ENCODE data around the gene DOCK6.

DOCK6 gene

GRCh38 chr19:11227195-11227886 lies 35.0 kb downstream of the DOCK6 start:
- H3K27ac Mint-ChIP-seq: no peak overlapping the region
- no peaks in the 10 kb centered on the region for H3K27me3 Mint-ChIP-seq

GRCh38 chr19:11226716-11227166 lies 35.6 kb downstream of the DOCK6 start:
- Mint-ChIP-seq H3K4me1 (no peaks in the 10 kb centered on the region), H3K27me3 (no peaks in the 10 kb centered on the region), H3K9me3 (peaks cover 3% of the 10 kb centered on the region), H3K36me3 (peaks cover 15% of the 10 kb centered on the region), H3K4me3 (no peak overlapping the region), H3K27ac (no peak overlapping the region)
- no peak for ATAC-seq

More at GRCh38 chr19:11227195-11227886, 35.0 kb downstream of the DOCK6 start:
- ATAC-seq: no peak
- H3K36me3 Mint-ChIP-seq: peaks cover 9% of the 10 kb centered on the region
- H3K4me1 Mint-ChIP-seq: no peaks in the 10 kb centered on the region
- H3K9me3 Mint-ChIP-seq: peaks cover 3% of the 10 kb centered on the region
- no peak overlapping the region for H3K4me3 Mint-ChIP-seq

GRCh38 chr19:11225815-11226214 lies 36.5 kb downstream of the DOCK6 start:
- no peak for ATAC-seq
- no peaks in the 10 kb centered on the region for H3K4me1 Mint-ChIP-seq
- H3K27me3 Mint-ChIP-seq: no peaks in the 10 kb centered on the region
- H3K9me3 Mint-ChIP-seq: peaks cover 12% of the 10 kb centered on the region
- peaks cover 24% of the 10 kb centered on the region for H3K36me3 Mint-ChIP-seq
- no peak overlapping the region for H3K27ac Mint-ChIP-seq
- no peak overlapping the region for H3K4me3 Mint-ChIP-seq

GRCh38 chr19:11225172-11225571 lies 37.2 kb downstream of the DOCK6 start:
- no peak overlapping the region for H3K4me3 Mint-ChIP-seq
- H3K27me3 Mint-ChIP-seq: no peaks in the 10 kb centered on the region
- ATAC-seq: no peak
- no peaks in the 10 kb centered on the region for H3K4me1 Mint-ChIP-seq
- H3K36me3 Mint-ChIP-seq: peaks cover 30% of the 10 kb centered on the region
- no peak overlapping the region for H3K27ac Mint-ChIP-seq
- peaks cover 16% of the 10 kb centered on the region for H3K9me3 Mint-ChIP-seq

GRCh38 chr19:11224429-11224828 lies 37.9 kb downstream of the DOCK6 start:
- Mint-ChIP-seq H3K4me3 (no peak overlapping the region), H3K27me3 (no peaks in the 10 kb centered on the region), H3K36me3 (peaks cover 31% of the 10 kb centered on the region), H3K9me3 (peaks cover 17% of the 10 kb centered on the region), H3K4me1 (no peaks in the 10 kb centered on the region), H3K27ac (no peak overlapping the region)
- no peak for ATAC-seq

GRCh38 chr19:11223200-11223599 lies 39.1 kb downstream of the DOCK6 start:
- H3K9me3 Mint-ChIP-seq: peaks cover 17% of the 10 kb centered on the region
- no peak overlapping the region for H3K4me3 Mint-ChIP-seq
- H3K27me3 Mint-ChIP-seq: no peaks in the 10 kb centered on the region
- no peak for ATAC-seq
- H3K36me3 Mint-ChIP-seq: peaks cover 31% of the 10 kb centered on the region
- H3K27ac Mint-ChIP-seq: no peak overlapping the region
- no peaks in the 10 kb centered on the region for H3K4me1 Mint-ChIP-seq

- peaks cover 33% of the 10 kb centered on the region for H3K36me3 Mint-ChIP-seq
- H3K27me3 Mint-ChIP-seq: peaks cover 9% of the 10 kb centered on the region
- no peaks in the 10 kb centered on the region for H3K4me1 Mint-ChIP-seq
- no peak overlapping the region for H3K27ac Mint-ChIP-seq
- ATAC-seq: no peak
- no peak overlapping the region for H3K4me3 Mint-ChIP-seq
- peaks cover 17% of the 10 kb centered on the region for H3K9me3 Mint-ChIP-seq
Measured at GRCh38 chr19:11221082-11221598, 41.2 kb downstream of the DOCK6 start.

GRCh38 chr19:11214387-11214786 lies 47.9 kb downstream of the DOCK6 start:
- H3K27me3 Mint-ChIP-seq: peaks cover 9% of the 10 kb centered on the region
- peaks cover 34% of the 10 kb centered on the region for H3K36me3 Mint-ChIP-seq

GRCh38 chr19:11210656-11210928 lies 51.7 kb downstream of the DOCK6 start:
- Mint-ChIP-seq H3K4me1 (peaks cover 10% of the 10 kb centered on the region), H3K9me3 (peaks cover 19% of the 10 kb centered on the region), H3K4me3 (no peak overlapping the region), H3K36me3 (peaks cover 31% of the 10 kb centered on the region), H3K27me3 (no peaks in the 10 kb centered on the region), H3K27ac (peak overlapping the region; percentile 6)
- ATAC-seq: no peak

More at GRCh38 chr19:11214387-11214786, 47.9 kb downstream of the DOCK6 start:
- H3K4me3 Mint-ChIP-seq: no peak overlapping the region
- peaks cover 22% of the 10 kb centered on the region for H3K9me3 Mint-ChIP-seq
- no peak overlapping the region for H3K27ac Mint-ChIP-seq
- no peaks in the 10 kb centered on the region for H3K4me1 Mint-ChIP-seq
- no peak for ATAC-seq

GRCh38 chr19:11209839-11210655 lies 52.3 kb downstream of the DOCK6 start:
- no peak for ATAC-seq
- peak overlapping the region; percentile 6 for H3K27ac Mint-ChIP-seq
- peak overlapping the region; percentile 37 for H3K4me3 Mint-ChIP-seq

GRCh38 chr19:11208561-11209471 lies 53.5 kb downstream of the DOCK6 start:
- Mint-ChIP-seq H3K4me3 (no peak overlapping the region), H3K4me1 (peaks cover 24% of the 10 kb centered on the region), H3K27me3 (no peaks in the 10 kb centered on the region), H3K27ac (no peak overlapping the region), H3K9me3 (peaks cover 19% of the 10 kb centered on the region), H3K36me3 (peaks cover 26% of the 10 kb centered on the region)
- ATAC-seq: no peak

More at GRCh38 chr19:11209839-11210655, 52.3 kb downstream of the DOCK6 start:
- peaks cover 26% of the 10 kb centered on the region for H3K36me3 Mint-ChIP-seq
- H3K9me3 Mint-ChIP-seq: peaks cover 19% of the 10 kb centered on the region
- peaks cover 12% of the 10 kb centered on the region for H3K4me1 Mint-ChIP-seq
- H3K27me3 Mint-ChIP-seq: no peaks in the 10 kb centered on the region

GRCh38 chr19:11205939-11206570 lies 56.3 kb downstream of the DOCK6 start:
- Mint-ChIP-seq H3K4me3 (peak overlapping the region; percentile 24), H3K27ac (peak overlapping the region; percentile 70), H3K27me3 (peaks cover 14% of the 10 kb centered on the region), H3K9me3 (peaks cover 13% of the 10 kb centered on the region), H3K4me1 (peaks cover 34% of the 10 kb centered on the region), H3K36me3 (peaks cover 18% of the 10 kb centered on the region)
- peak; percentile 89 for ATAC-seq

GRCh38 chr19:11204943-11205349 lies 57.4 kb downstream of the DOCK6 start:
- Mint-ChIP-seq H3K4me1 (peaks cover 34% of the 10 kb centered on the region), H3K27ac (peak overlapping the region; percentile 31), H3K36me3 (peaks cover 7% of the 10 kb centered on the region), H3K9me3 (peaks cover 2% of the 10 kb centered on the region), H3K27me3 (peaks cover 14% of the 10 kb centered on the region), H3K4me3 (no peak overlapping the region)
- ATAC-seq: no peak

- no peak for ATAC-seq
- peaks cover 14% of the 10 kb centered on the region for H3K27me3 Mint-ChIP-seq
- H3K4me3 Mint-ChIP-seq: no peak overlapping the region
- H3K36me3 Mint-ChIP-seq: peaks cover 2% of the 10 kb centered on the region
- no peaks in the 10 kb centered on the region for H3K9me3 Mint-ChIP-seq
- peaks cover 34% of the 10 kb centered on the region for H3K4me1 Mint-ChIP-seq
- H3K27ac Mint-ChIP-seq: peak overlapping the region; percentile 31
Measured at GRCh38 chr19:11204076-11204602, 58.2 kb downstream of the DOCK6 start.
